ENCODE data around the gene CCDC88A.
"Not testable (repeated sequence)": the region's sequence is repeated elsewhere in the genome, so short reads cannot be mapped to it uniquely, and the experiment has no call there.

Gene CCDC88A

GRCh38 chr2:55311444-55311870 is 108.2 kb downstream of the CCDC88A start:
- in situ Hi-C loops (cut with MboI; ENCODE audit: low sequenced_read_pairs), result no loop called here

DNA sequence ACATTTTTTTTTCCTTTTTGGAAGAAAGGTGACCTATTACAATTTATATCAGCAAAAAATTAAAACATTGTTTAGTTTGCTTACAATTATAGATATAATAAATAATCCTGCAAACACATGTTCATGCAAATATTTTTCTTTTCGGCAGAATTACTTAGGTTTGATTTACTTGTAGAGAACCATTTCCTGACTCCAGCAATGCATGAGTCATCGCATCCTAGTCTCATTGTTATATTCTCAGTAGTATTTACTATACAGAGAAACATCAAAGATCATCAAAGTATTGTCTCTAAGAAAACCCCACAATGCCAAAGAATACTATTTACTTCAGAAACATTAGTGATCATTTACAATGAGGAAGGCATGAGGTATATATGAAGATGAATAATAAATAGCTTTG is 110.2 kb downstream of the CCDC88A start:
- in situ Hi-C loops (cut with MboI; ENCODE audit: low sequenced_read_pairs), result no loop called here

DNA sequence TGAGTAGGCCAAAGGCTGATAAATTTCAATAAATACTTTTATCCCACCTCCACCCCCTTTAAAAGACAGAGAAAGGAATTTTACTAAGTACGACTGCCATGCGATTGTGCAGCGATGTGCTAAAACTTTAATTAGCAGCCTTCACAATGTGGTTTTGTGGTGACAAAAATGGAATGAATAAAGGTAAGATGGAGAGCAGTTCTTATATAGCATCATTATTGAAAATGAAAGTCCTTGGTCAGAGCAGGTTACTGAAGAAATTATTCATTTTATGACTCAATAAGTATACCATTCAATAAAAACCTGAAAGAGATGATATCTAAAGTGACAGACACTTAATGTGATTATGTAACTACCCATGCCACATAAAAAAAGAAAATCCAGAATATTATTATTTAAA is 117.4 kb downstream of the CCDC88A start:
- in situ Hi-C loops (cut with MboI; ENCODE audit: low sequenced_read_pairs), result no loop called here

DNA sequence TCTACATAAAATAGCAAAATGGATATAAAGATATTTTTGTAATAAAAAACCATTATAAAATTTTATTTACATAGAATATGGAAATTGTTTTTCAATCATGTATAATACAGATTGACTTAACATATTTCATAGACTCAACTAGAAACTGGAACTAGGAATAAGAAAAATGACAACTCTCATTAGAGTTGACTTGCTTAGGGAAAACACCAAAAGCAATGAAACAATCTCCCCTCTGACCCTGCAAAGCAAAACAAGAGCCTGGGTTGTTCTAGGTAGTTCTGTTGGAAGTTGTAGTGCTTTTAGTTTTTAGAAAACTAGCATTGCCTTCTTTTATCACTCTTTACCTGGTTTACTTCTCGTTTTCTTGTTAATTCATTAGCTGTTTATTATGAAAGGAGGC is 118.4 kb downstream of the CCDC88A start:
- in situ Hi-C loops (cut with MboI; ENCODE audit: low sequenced_read_pairs), result no loop called here

GRCh38 chr2:55296393-55296792 is 123.3 kb downstream of the CCDC88A start:
- in situ Hi-C loops (cut with MboI; ENCODE audit: low sequenced_read_pairs), result no loop called here

GRCh38 chr2:55283083-55283482 is 136.6 kb downstream of the CCDC88A start:
- in situ Hi-C loops (cut with MboI; ENCODE audit: low sequenced_read_pairs), result no loop called here

DNA sequence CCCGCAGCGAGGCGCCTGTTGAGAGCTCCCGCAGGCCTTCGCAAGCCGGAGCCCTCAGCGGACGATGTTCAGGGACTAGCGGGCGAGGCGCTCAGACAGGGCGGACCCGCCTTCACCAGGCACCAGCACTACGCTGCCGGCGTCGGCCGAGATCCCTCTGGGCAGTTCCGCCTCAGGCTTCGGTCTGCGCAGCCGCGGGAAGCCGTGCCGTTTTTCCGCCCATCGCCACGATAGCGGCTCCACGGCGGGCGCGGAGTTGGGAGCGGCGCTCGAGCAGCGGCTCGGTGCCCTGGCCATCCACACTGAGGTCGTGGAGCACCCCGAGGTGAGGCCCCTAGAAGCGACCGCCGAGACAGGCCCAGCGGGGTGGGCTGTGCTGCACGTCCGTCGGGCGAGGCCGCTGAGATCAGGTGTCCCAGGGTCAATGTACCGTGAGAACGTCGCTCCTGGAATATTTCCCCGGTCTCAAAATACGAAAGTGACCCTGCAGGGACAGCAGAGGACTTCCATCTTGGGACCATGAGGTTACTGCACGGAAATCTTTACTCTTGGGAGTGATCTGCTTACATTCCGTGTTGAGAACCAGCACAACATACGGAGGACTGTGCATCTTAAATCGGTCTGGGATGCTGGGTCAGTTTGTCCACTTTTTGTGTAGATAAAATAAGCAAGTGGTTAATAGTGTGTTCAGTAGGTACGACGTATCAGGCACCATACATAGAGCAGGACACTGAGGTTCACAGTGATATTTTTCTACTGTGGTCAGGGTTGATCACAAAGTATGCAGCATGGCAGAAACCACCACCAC is 137.3 kb downstream of the CCDC88A start:
- in situ Hi-C loops (cut with MboI; ENCODE audit: low sequenced_read_pairs), result no loop called here

- in situ Hi-C loops (cut with MboI; ENCODE audit: low sequenced_read_pairs), result not testable (repeated sequence)
Observed at GRCh38 chr2:55280851-55281546, 138.7 kb downstream of the CCDC88A start.

GRCh38 chr2:55279859-55280424 is 139.7 kb downstream of the CCDC88A start:
- in situ Hi-C loops (cut with MboI; ENCODE audit: low sequenced_read_pairs), result not testable (repeated sequence)

DNA sequence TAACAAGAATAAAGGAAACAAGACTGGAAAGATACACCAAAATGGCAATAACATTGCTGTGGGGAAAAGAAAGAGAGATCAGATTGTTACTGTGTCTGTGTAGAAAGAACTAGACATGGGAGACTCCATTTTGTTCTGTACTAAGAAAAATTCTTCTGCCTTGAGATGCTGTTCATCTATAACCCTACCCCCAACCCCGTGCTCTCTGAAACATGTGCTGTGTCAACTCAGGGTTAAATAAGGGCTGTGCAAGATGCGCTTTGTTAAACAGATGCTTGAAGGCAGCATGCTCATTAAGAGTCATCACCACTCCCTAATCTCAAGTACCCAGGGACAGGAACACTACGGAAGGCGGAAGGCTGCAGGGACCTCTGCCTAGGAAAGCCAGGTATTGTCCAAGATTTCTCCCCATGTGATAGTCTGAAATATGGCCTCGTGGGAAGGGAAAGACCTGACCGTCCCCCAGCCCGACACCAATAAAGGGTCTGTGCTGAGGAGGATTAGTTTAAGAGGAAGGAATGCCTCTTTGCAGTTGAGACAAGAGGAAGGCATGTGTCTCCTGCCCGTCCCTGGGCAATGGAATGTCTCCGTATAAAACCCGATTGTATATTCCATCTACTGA is 140.3 kb downstream of the CCDC88A start:
- in situ Hi-C loops (cut with MboI; ENCODE audit: low sequenced_read_pairs), result not testable (repeated sequence)

GRCh38 chr2:55277310-55277709 is 142.3 kb downstream of the CCDC88A start:
- in situ Hi-C loops (cut with MboI; ENCODE audit: low sequenced_read_pairs), result no loop called here

DNA sequence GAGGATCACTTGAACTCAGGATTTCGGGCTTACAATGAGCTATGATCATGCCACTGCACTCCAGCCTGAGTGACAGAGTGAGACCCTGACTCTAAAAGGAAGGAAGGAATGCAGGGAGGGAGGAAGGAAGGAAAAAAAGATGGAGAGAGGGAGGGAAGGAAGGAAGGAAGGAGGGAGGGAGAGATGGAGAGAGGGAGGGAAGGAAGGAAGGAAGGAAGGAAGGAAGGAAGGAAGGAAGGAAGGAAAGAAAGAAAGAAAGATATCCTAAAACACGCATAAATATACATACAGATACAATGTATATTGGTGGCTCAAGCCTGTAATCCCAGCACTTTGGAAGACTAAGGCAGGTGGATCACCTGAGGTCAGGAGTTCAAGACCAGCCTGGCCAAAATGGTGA is 145.3 kb downstream of the CCDC88A start:
- in situ Hi-C loops (cut with MboI; ENCODE audit: low sequenced_read_pairs), result not testable (repeated sequence)

DNA sequence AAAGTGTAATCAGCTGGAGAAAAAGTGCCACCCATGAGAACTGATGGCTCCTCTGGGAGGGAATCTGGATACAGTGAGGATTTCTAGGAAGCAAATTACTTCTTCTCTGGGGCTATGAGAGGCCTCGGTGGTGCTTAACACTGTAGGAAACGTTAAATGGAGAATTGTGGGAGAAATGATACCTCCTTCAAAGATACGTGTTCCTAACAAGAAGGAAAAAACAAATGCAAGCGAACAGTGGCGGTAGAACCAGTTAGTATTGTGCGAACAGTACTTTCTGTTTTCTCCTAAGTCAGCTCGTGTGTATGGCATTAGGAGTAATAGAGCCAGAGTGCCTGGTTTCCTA is 150.0 kb downstream of the CCDC88A start:
- in situ Hi-C loops (cut with MboI; ENCODE audit: low sequenced_read_pairs), result no loop called here

DNA sequence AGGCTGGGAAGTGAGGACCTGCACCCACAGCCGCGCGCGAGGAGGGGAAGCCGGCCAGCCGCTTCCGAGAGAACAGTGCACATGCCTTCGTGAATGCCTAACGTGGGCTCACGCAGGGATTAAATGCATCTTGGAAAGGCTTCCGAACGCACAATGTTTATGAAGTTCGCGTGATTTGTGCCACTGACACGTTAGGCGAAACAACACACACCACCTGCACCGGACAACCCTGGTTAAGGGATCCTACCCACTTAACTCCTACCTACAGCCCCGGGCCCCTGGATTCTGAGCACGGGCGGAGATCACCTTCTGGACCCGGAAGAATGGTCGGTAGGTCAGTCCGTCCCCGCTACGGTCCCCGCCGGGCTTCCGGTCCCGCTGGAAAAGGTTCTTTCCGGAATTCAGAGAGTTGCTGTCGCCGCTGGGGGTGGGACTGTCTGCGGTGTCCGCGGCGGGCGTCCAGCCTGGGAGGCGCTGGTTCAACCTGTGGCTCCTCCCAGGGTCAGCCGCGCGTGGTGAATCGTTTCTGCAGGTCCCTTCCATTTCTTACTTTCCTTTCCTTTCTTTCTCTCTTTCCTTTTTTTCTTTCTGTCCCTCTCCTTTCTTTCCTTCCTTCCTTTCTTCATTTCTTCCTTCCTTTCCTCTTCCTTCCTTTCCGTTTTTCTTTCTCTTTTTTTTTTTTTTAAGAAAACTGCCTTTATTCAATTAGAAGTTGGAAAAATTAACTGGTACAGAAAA is 150.6 kb downstream of the CCDC88A start, which contains the start of gene MTIF2:
Gene MTIF2, minus strand, starts transcription at position 325 of the 738 bp plus-strand sequence. CDS start 5,373 bp downstream, outside the sequence.
- in situ Hi-C loops (cut with MboI; ENCODE audit: low sequenced_read_pairs), result no loop called here

- in situ Hi-C loops (cut with MboI; ENCODE audit: low sequenced_read_pairs), result no loop called here
Observed at GRCh38 chr2:55268288-55268906, 151.3 kb downstream of the CCDC88A start.

DNA sequence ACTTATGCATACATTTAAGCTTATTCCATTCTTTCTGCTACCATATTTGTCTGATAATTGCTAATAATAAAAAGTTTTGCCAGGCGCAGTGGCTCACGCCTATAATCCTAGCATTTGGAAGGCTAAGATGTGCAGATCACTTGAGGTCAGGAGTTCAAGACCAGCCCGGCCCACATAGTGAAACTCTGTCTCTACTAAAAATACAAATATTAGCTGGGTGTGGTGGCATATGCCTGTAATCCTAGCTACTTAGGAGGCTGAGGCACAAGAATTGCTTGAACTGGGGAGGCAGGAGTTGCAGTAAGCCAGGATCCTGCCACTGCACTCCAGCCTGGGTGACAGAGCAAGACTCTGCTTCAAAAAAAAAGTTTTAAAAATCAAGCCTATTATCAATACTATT is 160.1 kb downstream of the CCDC88A start:
- in situ Hi-C loops (cut with MboI; ENCODE audit: low sequenced_read_pairs), result not testable (repeated sequence)

DNA sequence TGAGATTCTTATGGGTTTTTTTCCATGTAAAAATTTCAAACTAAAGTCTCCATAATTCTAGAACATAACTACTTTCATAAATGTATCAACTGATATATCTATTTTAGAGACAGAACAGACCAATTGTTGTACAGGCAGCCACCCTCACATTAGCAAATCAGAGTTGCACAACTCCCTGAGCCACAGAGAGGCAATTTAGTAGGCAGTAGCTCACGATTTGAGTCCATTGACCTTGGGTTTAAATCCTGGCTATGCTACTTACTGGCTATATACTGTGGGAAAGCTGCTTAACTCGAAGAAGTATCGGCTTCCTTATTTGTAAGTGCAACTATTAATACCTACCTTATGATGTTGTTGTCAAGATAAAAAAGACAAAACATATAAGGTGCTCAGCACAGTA is 166.8 kb downstream of the CCDC88A start:
- in situ Hi-C loops (cut with MboI; ENCODE audit: low sequenced_read_pairs), result no loop called here

GRCh38 chr2:55247025-55247424 is 172.6 kb downstream of the CCDC88A start:
- in situ Hi-C loops (cut with MboI; ENCODE audit: low sequenced_read_pairs), result no loop called here

- in situ Hi-C loops (cut with MboI; ENCODE audit: low sequenced_read_pairs), result no loop called here
Observed at GRCh38 chr2:55245411-55245810, 174.2 kb downstream of the CCDC88A start.

DNA sequence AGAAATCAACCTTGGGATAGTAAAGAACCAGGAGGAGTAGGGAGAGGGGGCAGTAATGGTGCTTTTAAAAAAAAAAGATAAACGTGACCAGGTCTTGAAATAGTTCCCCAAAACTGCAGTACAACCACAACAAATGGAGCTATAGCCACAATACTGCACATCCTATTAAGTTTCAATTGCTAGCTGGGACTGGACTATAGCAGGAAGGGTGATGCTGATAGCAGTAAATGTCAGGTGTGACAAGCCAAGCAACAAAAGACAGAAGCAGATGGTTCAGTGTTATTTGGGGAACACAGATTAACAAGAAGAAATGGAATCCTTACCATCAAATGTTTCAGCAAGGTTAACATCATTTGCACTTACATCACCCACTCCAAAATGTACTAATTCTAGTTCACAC is 177.0 kb downstream of the CCDC88A start:
- in situ Hi-C loops (cut with MboI; ENCODE audit: low sequenced_read_pairs), result no loop called here
